ENCODE measurements around the gene ACER3. TPM values are rescaled to one million over a fixed set of nuclear protein-coding genes. Genes with fewer than 3 reads are reported as not detected.
"Not testable (repeated sequence)": the region's sequence is repeated elsewhere in the genome, so short reads cannot be mapped to it uniquely, and the experiment has no call there.

Gene ACER3
- total RNA-seq, 1 donor = 15.3 TPM

DNA sequence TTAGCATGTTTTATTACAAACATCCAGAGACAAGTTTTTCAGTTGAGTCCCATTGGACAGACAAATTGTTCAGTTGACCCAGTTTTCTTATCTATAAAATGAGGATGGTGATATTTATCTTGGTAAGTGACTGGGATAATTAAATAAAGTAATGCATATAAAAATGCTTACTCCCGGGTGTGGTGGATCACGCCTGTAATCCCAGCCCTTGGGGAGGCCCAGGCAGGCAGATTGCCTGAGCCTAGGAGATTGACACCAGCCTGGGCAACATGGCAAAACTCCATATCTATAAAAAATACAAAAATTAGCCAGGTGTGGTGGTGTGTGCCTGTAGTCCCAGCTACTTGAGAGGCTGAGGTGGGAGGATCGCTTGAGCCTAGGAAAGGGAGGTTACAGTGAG lies 15.6 kb upstream of the ACER3 start:
- no peak overlapping the region for H3K4me3 ChIP-seq (ENCODE audit: low read depth, low read length)
- no peak for DNase-seq (ENCODE audit: low read depth)
- TF ChIP-seq, protein P1, sequence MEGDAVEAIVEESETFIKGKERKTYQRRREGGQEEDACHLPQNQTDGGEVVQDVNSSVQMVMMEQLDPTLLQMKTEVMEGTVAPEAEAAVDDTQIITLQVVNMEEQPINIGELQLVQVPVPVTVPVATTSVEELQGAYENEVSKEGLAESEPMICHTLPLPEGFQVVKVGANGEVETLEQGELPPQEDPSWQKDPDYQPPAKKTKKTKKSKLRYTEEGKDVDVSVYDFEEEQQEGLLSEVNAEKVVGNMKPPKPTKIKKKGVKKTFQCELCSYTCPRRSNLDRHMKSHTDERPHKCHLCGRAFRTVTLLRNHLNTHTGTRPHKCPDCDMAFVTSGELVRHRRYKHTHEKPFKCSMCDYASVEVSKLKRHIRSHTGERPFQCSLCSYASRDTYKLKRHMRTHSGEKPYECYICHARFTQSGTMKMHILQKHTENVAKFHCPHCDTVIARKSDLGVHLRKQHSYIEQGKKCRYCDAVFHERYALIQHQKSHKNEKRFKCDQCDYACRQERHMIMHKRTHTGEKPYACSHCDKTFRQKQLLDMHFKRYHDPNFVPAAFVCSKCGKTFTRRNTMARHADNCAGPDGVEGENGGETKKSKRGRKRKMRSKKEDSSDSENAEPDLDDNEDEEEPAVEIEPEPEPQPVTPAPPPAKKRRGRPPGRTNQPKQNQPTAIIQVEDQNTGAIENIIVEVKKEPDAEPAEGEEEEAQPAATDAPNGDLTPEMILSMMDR (IDR thresholded peaks at IDR 0.05; ENCODE audit: insufficient read depth, low read length) = no peak

DNA sequence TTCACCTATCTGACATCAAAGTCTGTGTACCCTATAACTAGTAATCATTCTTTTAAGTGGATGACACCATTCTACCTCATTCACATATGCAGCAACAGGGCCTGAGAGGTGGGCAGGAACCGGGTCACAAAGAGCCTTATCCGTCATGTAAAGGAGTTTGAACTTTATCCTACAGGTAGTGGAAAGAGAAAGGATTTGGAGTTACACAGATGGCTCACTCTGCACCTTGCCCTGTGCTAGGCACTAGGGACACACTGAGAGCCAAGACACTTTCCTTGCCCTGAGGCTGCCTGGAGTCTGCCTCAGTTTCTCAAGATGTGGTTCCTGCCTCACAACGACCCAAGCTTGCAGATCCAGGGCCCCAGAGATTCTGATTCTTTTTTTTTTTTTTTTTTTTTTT lies 14.3 kb upstream of the ACER3 start:
- TF ChIP-seq, protein P1 (IDR thresholded peaks at IDR 0.05; ENCODE audit: insufficient read depth, low read length) = no peak
- H3K4me3 ChIP-seq (ENCODE audit: low read depth, low read length) = no peak overlapping the region
- no peak for DNase-seq (ENCODE audit: low read depth)

DNA sequence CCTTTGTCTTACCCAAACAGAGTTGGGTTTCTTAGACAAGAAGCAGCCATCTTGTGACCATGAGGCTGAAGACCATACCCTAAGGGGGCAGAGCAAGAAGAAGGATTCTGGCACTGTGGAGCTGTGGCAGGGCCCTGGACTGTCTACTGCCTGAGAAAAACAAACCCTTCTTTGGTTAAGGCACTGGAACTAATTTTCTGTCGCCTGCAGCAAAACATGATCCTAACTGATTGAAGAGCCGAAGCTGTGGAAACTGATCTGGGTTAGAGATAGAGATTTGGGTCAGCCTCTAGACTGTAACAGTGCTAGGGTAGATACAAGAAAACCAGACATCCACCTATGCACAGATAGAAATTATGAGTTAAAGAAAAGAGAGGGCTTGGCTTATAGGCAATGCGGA lies 11.3 kb upstream of the ACER3 start:
- TF ChIP-seq, protein P1 (IDR thresholded peaks at IDR 0.05; ENCODE audit: insufficient read depth, low read length) = no peak
- no peak overlapping the region for H3K4me3 ChIP-seq (ENCODE audit: low read depth, low read length)
- no peak for DNase-seq (ENCODE audit: low read depth)

DNA sequence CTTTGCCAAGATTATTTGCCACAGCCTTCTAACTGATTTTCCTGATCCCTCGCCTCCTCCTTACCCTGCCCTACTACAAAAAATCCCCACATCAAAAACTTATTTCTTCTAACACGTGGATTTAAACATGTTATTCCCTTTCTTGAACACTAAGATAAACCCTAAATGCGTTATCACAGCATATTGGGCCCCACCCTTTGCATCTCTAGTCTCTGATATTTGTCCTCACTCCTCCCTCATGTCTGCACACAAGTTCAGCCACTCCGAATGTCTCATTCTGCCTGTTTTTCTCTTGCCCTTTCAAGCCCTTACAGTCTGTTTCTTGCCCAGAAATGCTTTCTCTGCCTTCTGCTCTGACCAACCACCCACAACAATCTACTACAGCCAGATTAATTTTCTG lies 10.6 kb upstream of the ACER3 start:
- DNase-seq (ENCODE audit: low read depth) = no peak
- TF ChIP-seq, protein P1 (IDR thresholded peaks at IDR 0.05; ENCODE audit: insufficient read depth, low read length) = no peak
- no peak overlapping the region for H3K4me3 ChIP-seq (ENCODE audit: low read depth, low read length)

DNA sequence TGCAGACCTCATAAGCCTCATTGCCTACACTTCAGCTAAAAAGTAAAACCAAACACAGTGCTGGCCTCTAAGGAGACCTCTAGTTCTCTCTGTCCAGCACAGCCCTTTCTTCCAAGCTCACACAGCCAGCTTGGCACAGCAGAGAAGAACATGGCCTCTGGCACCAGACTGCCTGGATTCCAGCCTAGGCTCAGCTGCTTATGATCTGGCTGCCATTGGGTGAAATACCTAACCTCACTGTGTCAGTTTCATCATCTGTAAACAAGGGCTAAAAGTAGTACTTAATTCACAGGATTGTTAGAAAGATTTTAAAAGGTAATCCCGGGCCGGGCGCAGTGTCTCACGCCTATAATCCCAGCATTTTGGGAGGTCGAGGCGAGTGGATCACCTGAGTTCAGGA lies 9.9 kb upstream of the ACER3 start:
- DNase-seq (ENCODE audit: low read depth) = peak; percentile 54
- TF ChIP-seq, protein P1 (IDR thresholded peaks at IDR 0.05; ENCODE audit: insufficient read depth, low read length) = no peak
- H3K4me3 ChIP-seq (ENCODE audit: low read depth, low read length) = no peak overlapping the region

DNA sequence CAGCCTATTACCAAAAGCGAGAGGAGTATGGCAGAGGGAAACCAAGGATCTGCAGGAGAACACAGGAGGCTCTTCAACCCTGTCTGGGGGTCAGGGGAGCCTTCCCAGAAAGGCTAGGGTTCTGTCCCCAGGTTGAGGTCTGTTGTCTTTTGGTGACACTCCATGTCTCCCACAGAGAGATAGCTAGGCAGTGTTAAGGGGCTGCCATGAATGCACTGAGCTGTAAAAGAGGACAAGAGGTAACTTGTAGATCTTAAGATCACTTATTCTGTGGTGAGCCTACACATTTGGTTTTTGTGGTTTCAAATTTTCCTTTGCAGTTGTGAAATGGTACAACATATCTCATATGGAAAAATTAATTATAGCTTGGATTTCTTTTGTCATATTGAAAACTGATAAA lies 6.0 kb upstream of the ACER3 start:
- no peak overlapping the region for H3K4me3 ChIP-seq (ENCODE audit: low read depth, low read length)
- TF ChIP-seq, protein P1 (IDR thresholded peaks at IDR 0.05; ENCODE audit: insufficient read depth, low read length) = no peak
- DNase-seq (ENCODE audit: low read depth) = no peak

DNA sequence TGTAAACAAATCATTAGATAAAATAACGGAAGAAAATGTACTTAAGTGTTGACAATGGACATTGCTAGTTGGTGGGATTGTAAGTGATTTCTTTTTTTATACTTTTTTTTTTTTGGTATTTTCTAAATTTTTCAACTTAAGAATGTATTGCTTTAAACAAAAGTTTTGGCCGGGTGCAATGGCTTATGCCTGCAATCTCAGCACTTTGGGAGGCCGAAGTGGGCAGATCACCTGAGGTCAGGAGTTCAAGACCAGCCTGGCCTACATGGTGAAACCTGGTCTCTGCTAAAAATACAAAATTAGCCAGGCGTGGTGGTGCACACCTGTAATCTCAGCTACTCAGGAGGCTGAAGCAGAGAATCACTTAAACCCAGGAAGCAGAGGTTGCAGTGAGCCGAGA lies 5.0 kb upstream of the ACER3 start:
- H3K4me3 ChIP-seq (ENCODE audit: low read depth, low read length); DNase-seq (ENCODE audit: low read depth): not testable (repeated sequence)

Measured in fibroblast of the aortic adventitia (primary cell).